HEK293 (cell line): Measurements from ENCODE around the gene IRX4.
A peak's percentile ranks its signal among the peaks of the same experiment; 100 is the strongest.

Experiments used
- CTCF ChIA-PET: fragments of 350-600 bp; formaldehyde crosslinking; extraction: SDS; loops from one replicate; lab custom pipeline; 2021; ENCODE audit warnings: antibody characterized with exemption; lab: Yijun Ruan, JAX
- POLR2A ChIA-PET: fragments of 300-600 bp; formaldehyde crosslinking; extraction: SDS; loops from one replicate; lab custom pipeline; 2020; ENCODE audit warnings: antibody characterized with exemption, inconsistent platforms; lab: Yijun Ruan, JAX
- H3K27ac ChIP-seq: fragments of 200-500 bp; sonication (Bioruptor generic); 2 replicates; pipeline ENCODE4 v1.5.1; 2014; ENCODE audit warnings: low read depth, low read length, control low read depth, inconsistent platforms; ENCODE audit errors: extremely low read depth
- H3K36me3 ChIP-seq, 2 experiments: fragments of 200-500 bp in 1 of 2; sonication (Bioruptor generic) in 1 of 2; 1 replicate in 1 of 2; 2 replicates in 1 of 2; pipeline ENCODE4 v1.5.1; 2014 to 2017; ENCODE audit warnings: inconsistent platforms in 2 of 2, low read length in 2 of 2; ENCODE audit not compliant: control insufficient read depth in 2 of 2, insufficient read depth in 1 of 2
- H3K4me1 ChIP-seq: fragments of 200-500 bp; sonication (Bioruptor generic); 2 replicates; pipeline ENCODE4 v1.5.1; 2014; ENCODE audit warnings: mild to moderate bottlenecking, low read length, inconsistent platforms; ENCODE audit not compliant: control insufficient read depth, insufficient read depth
- H3K4me3 ChIP-seq: 2 replicates; pipeline ENCODE4 v1.5.1; 2011; ENCODE audit warnings: low read depth, mild to moderate bottlenecking, control low read depth, low read length, moderate library complexity
- H3K9me3 ChIP-seq: fragments of 200-500 bp; sonication (Bioruptor generic); 2 replicates; pipeline ENCODE4 v1.5.1; 2014; ENCODE audit warnings: low read depth, low read length, inconsistent platforms; ENCODE audit not compliant: control insufficient read depth, insufficient read depth
- CTCF ChIP-seq: fragments of 450-650 bp; formaldehyde crosslinking; IDR thresholded peaks from 2 replicates; pipeline ENCODE4 v1.5.1; 2016; ENCODE audit warnings: missing biosample characterization, missing genetic modification characterization
- GLIS2 ChIP-seq: fragments of 450-650 bp; formaldehyde crosslinking; IDR thresholded peaks from 2 replicates; pipeline ENCODE4 v1.5.1; 2016; ENCODE audit warnings: missing biosample characterization, missing genetic modification characterization
- PRDM2 ChIP-seq: fragments of 450-650 bp; formaldehyde crosslinking; IDR thresholded peaks from 2 replicates; pipeline ENCODE4 v1.5.1; 2016; ENCODE audit warnings: missing biosample characterization, missing genetic modification characterization, borderline replicate concordance
- SCRT1 ChIP-seq: fragments of 450-650 bp; formaldehyde crosslinking; IDR thresholded peaks from 2 replicates; pipeline ENCODE4 v1.5.1; 2016; ENCODE audit warnings: missing biosample characterization, missing genetic modification characterization, borderline replicate concordance
- TRIM28 ChIP-seq: IDR thresholded peaks from 2 replicates; pipeline ENCODE4 v1.6.1; 2011; ENCODE audit warnings: low read length, control low read depth, borderline replicate concordance
- ZEB2 ChIP-seq: fragments of 450-650 bp; formaldehyde crosslinking; IDR thresholded peaks from 2 replicates; pipeline ENCODE4 v1.5.1; 2016; ENCODE audit warnings: missing biosample characterization, missing genetic modification characterization
- ZNF140 ChIP-seq: fragments of 450-650 bp; formaldehyde crosslinking; IDR thresholded peaks from 2 replicates; pipeline ENCODE4 v1.5.1; 2016; ENCODE audit warnings: missing biosample characterization, missing genetic modification characterization
- ZNF423 ChIP-seq: fragments of 450-650 bp; formaldehyde crosslinking; IDR thresholded peaks from 2 replicates; pipeline ENCODE4 v1.5.1; 2016; ENCODE audit warnings: missing biosample characterization, missing genetic modification characterization
- ZNF600 ChIP-seq: fragments of 450-650 bp; formaldehyde crosslinking; IDR thresholded peaks from 2 replicates; pipeline ENCODE4 v1.5.1; 2016; ENCODE audit warnings: missing biosample characterization, missing genetic modification characterization
- ZNF692 ChIP-seq: fragments of 450-650 bp; formaldehyde crosslinking; IDR thresholded peaks from 2 replicates; pipeline ENCODE4 v1.5.1; 2016; ENCODE audit warnings: missing biosample characterization, missing genetic modification characterization

Gene IRX4

GRCh38 chr5:1834721-1835429 is 47.9 kb downstream of the IRX4 start (continued):
- TF ChIP-seq ZNF692 (no peak), ZEB2 (tag by site-specific recombination) (no peak)

DNA sequence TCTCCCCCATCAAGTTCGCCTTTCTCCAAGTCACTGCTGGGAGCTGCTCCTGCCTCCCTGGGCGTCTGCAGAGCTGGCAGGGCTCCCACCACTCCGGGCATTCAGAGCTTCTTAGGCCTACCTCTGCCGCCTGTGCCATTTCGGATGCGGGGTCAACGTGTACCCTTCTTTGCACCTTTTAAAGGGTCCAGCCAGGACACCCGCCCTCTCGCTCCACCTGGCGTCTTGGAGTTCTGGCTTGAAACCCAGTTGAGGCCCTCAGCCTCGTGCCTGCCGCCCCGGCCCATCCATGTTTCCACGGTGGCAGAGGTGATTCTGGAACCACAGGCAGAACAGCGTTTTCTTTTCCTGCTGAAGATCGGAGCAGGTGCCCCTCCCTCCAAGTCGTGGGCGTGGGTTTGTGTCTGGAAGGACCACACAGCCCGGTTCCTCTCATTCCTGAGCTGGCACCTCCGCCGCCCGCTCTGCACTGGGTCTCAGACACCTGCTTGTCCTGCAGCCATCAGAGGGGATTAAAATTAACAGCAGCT is 48.6 kb downstream of the IRX4 start:
- no peak overlapping the region for H3K4me3 ChIP-seq
- no peak for TF ChIP-seq SCRT1 (tag by site-specific recombination)
- 0 out of 2 replicates have a peak, but pooled peaks have one; percentile 10 for TF ChIP-seq ZNF600 (tag by site-specific recombination)
- TF ChIP-seq ZNF140 (tag by site-specific recombination), result no peak
- no peak for TF ChIP-seq TRIM28
- TF ChIP-seq, all 188 proteins: peak for 1
- Histone ChIP-seq H3K9me3 (no peaks in the 10 kb centered on the region), H3K4me1 (no peaks in the 10 kb centered on the region), H3K27ac (no peak overlapping the region), H3K36me3 (peaks cover 0 to 7% of the 10 kb centered on the region in 2 experiments; a peak in 2 of 3 replicates)
- ChIA-PET POLR2A (no interaction called here), CTCF (no interaction called here)

DNA sequence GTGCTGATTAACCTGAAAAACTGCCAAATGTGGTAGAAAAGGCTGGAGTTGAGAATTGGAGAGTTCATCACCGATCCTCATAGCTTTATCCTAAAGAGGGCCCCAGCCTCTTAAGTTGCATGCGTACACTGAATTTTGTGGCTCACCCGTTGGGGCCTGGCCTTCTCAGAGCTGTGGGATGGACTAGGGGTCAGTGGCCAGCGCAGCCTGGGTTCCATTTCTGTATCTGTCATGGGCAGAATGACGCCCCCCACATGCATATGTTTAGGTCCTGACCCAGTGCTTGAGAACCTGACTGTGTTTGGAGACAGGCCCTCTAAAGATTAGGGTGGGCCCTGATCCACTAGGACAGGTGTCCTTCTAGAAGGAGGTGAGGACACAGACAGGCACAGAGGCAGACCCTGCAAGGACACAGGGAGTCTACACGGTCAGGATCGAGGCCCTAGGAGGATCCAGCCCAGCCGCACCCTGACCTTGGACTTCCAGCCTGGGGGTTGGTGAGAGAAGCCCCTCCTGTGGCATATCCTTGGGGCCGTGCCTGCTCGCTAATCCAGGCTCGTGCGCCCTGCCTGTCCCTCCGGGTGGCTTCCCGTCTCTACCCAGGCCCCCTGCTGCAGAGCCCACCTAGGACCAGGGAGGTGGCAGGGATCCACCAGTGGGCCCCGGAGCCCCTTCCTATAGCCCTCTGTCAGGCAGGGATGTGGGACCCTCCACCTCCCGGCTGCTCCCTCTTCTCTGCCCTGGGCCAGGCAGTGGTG is 49.3 kb downstream of the IRX4 start:
- CTCF ChIA-PET, result no interaction called here
- Histone ChIP-seq H3K36me3 (peaks cover 0 to 7% of the 10 kb centered on the region in 2 experiments; a peak in 2 of 3 replicates), H3K4me3 (no peak overlapping the region), H3K4me1 (no peaks in the 10 kb centered on the region), H3K27ac (no peak overlapping the region), H3K9me3 (no peaks in the 10 kb centered on the region)
- POLR2A ChIA-PET, result no interaction called here
- no peak for TF ChIP-seq PRDM2 (tag by site-specific recombination)
- TF ChIP-seq GLIS2 (tag by site-specific recombination), result no peak
- TF ChIP-seq ZNF423 (tag by site-specific recombination), result no peak
- TF ChIP-seq CTCF, result no peak
